Breast epithelium (tissue), 3 donors: Measurements from ENCODE around the gene DUS2.
"Not testable (repeated sequence)": the region's sequence is repeated elsewhere in the genome, so short reads cannot be mapped to it uniquely, and the experiment has no call there.

Experiments used
- CTCF ChIP-seq, 3 donors: fragments of 450-650 bp; IDR thresholded peaks; one replicate each; pipeline ENCODE4 v1.5.1; 2016 to 2017; ENCODE audit warnings: antibody characterized with exemption in 3 of 3, mild to moderate bottlenecking in 3 of 3, moderate library complexity in 3 of 3
- POLR2A ChIP-seq: fragments of 450-650 bp; IDR thresholded peaks from one replicate; pipeline ENCODE4 v1.6.1; 2016; ENCODE audit warnings: antibody characterized with exemption, mild to moderate bottlenecking, moderate library complexity
- POLR2AphosphoS5 ChIP-seq, 3 donors: sonication (generic); formaldehyde crosslinking; IDR thresholded peaks; one replicate each; pipeline ENCODE4 v1.6.1; 2017; ENCODE audit warnings: antibody characterized with exemption in 3 of 3

- not testable (repeated sequence) for TF ChIP-seq CTCF (IDR thresholded peaks at IDR 0.05); POLR2A; POLR2AphosphoS5 (IDR thresholded peaks at IDR 0.05)
Measured at GRCh38 chr16:68110611-68111010, 87.5 kb downstream of the DUS2 start.
